Trophoblast cell (in vitro differentiated cells and primary cell): ENCODE results near the gene CHKB.

ENCODE experiments used
- DNase-seq, 2 donors: peaks; one replicate each; pipeline ENCODE4 v3.0.0-alpha.2; 2016
- H2AFZ ChIP-seq: 2 replicates; pipeline ENCODE4 v1.6.1; 2013; ENCODE audit warnings: low read length, moderate library complexity, mild to moderate bottlenecking; ENCODE audit not compliant: insufficient read depth, poor library complexity
- H2AK5ac ChIP-seq: 2 replicates; pipeline ENCODE4 v1.6.1; 2013; ENCODE audit warnings: mild to moderate bottlenecking, low read length
- H2BK120ac ChIP-seq: 2 replicates; pipeline ENCODE4 v1.6.1; 2013; ENCODE audit warnings: low read length, mild to moderate bottlenecking, moderate library complexity; ENCODE audit not compliant: insufficient read depth, poor library complexity
- H2BK12ac ChIP-seq: 2 replicates; pipeline ENCODE4 v1.6.1; 2013; ENCODE audit warnings: mild to moderate bottlenecking, low read length, moderate library complexity
- H2BK5ac ChIP-seq: 2 replicates; pipeline ENCODE4 v1.6.1; 2013; ENCODE audit warnings: low read length, low read depth, moderate library complexity, mild to moderate bottlenecking; ENCODE audit not compliant: poor library complexity
- H3K14ac ChIP-seq: 2 replicates; pipeline ENCODE4 v1.6.1; 2013; ENCODE audit warnings: mild to moderate bottlenecking, low read length
- H3K18ac ChIP-seq: 2 replicates; pipeline ENCODE4 v1.6.1; 2013; ENCODE audit warnings: mild to moderate bottlenecking, low read length
- H3K23ac ChIP-seq: 2 replicates; pipeline ENCODE4 v1.6.1; 2013; ENCODE audit warnings: low read length
- H3K27ac ChIP-seq: 2 replicates; pipeline ENCODE4 v1.5.1; 2013; ENCODE audit warnings: low read depth, mild to moderate bottlenecking, inconsistent platforms, low read length, moderate library complexity
- H3K27me3 ChIP-seq: 2 replicates; pipeline ENCODE4 v1.6.1; 2013; ENCODE audit warnings: inconsistent platforms, mild to moderate bottlenecking, low read length, moderate library complexity; ENCODE audit not compliant: insufficient read depth
- H3K36me3 ChIP-seq, 2 experiments: 1 replicate in 1 of 2; 2 replicates in 1 of 2; pipeline ENCODE4 v1.6.1; 2013; ENCODE audit warnings: low read length in 2 of 2, mild to moderate bottlenecking in 2 of 2, moderate library complexity in 1 of 2; ENCODE audit not compliant: insufficient read depth in 2 of 2, control insufficient read depth in 1 of 2
- H3K4ac ChIP-seq: 2 replicates; pipeline ENCODE4 v1.6.1; 2013; ENCODE audit warnings: low read depth, mild to moderate bottlenecking, low read length, moderate library complexity
- H3K4me1 ChIP-seq, 2 experiments: 1 replicate in 1 of 2; 2 replicates in 1 of 2; pipeline ENCODE4 v1.6.1; 2013; ENCODE audit warnings: low read length in 2 of 2, mild to moderate bottlenecking in 2 of 2, moderate library complexity in 1 of 2; ENCODE audit not compliant: insufficient read depth in 2 of 2, control insufficient read depth in 1 of 2
- H3K4me2 ChIP-seq: 2 replicates; pipeline ENCODE4 v1.6.1; 2013; ENCODE audit warnings: inconsistent platforms, mild to moderate bottlenecking, low read length, moderate library complexity
- H3K4me3 ChIP-seq: 2 replicates; pipeline ENCODE4 v1.5.1; 2013; ENCODE audit warnings: mild to moderate bottlenecking, low read depth, low read length, inconsistent platforms
- H3K79me1 ChIP-seq: one replicate; pipeline ENCODE4 v1.6.1; 2013; ENCODE audit warnings: low read length
- H3K79me2 ChIP-seq: 2 replicates; pipeline ENCODE4 v1.6.1; 2013; ENCODE audit warnings: low read length, mild to moderate bottlenecking; ENCODE audit not compliant: control insufficient read depth, insufficient read depth, poor library complexity
- H3K9ac ChIP-seq: 2 replicates; pipeline ENCODE4 v1.6.1; 2013; ENCODE audit warnings: mild to moderate bottlenecking, low read length
- H3K9me3 ChIP-seq: 2 replicates; pipeline ENCODE4 v1.6.1; 2013; ENCODE audit warnings: low read depth, mild to moderate bottlenecking, control low read depth, inconsistent platforms, low read length; ENCODE audit not compliant: insufficient read depth
- H4K12ac ChIP-seq: 2 replicates; pipeline ENCODE4 v1.6.1; 2013; ENCODE audit warnings: low read depth, mild to moderate bottlenecking, low read length, moderate library complexity
- H4K8ac ChIP-seq: 2 replicates; pipeline ENCODE4 v1.6.1; 2013; ENCODE audit warnings: low read depth, mild to moderate bottlenecking, low read length, moderate library complexity
- H4K91ac ChIP-seq: one replicate; pipeline ENCODE4 v1.6.1; 2013; ENCODE audit warnings: low read depth, mild to moderate bottlenecking, low read length, moderate library complexity
- WGBS: extraction: QIAGEN DNeasy Blood & Tissue Kit; methylation state at CpG from one replicate; pipeline ENCODE4 v1.1.7; 2013; ENCODE audit warnings: missing lambda C conversion rate; ENCODE audit not compliant: insufficient read length, insufficient coverage; ENCODE audit errors: extremely low coverage; 5-methylcytosine and 5-hydroxymethylcytosine counted together

CHKB gene

DNA sequence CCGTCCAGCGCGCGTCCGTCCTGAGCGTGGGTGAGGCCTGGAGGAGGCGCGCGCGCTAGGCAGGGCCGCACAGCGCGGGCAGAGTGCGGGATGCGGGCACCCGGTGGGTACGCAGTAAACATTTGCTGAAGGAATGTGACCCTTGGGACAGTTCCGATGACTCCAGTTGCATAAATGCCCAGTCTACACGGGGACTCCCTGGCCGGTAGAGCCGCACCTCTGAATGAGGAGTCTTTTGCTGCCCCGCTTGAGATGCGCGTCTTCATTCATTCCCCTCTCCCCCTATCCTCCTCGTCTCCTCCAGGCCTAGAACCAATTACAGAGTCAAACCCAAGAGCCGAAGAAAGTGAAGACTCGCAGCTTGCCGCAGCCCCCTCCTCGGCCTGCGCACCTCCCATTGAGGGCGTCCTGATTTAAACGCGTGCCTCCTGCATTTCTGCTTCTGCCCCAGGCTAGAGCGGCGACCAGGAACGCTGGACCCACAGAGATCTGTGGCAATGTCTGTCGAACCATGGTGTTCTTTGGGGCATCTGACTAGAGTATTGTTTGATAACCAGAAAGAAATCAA is 729 bp upstream of the CHKB start:
- no CpG with 5 or more reads among the region's 37 CpGs for WGBS
- Histone ChIP-seq H3K9ac (peak overlapping the region; percentile 90), H3K23ac (no peak overlapping the region), H3K9me3 (no peaks in the 10 kb centered on the region), H3K79me1 (peaks cover 8% of the 10 kb centered on the region), H4K12ac (peak overlapping the region; percentile 83), H3K4ac (peak overlapping the region; percentile 72), H2AFZ (peak overlapping the region; percentile 64), H3K79me2 (peaks cover 8% of the 10 kb centered on the region), H4K91ac (peak overlapping the region; percentile 58), H3K36me3 (peaks cover 22 to 25% of the 10 kb centered on the region in 2 experiments), H2BK5ac (peak overlapping the region; percentile 24), H2AK5ac (peak overlapping the region; percentile 56), H3K4me2 (peak overlapping the region; percentile 95), H2BK12ac (no peak overlapping the region), H3K14ac (peak overlapping the region; percentile 84), H3K18ac (peak overlapping the region; percentile 84), H3K4me3 (peak overlapping the region; percentile 83), H4K8ac (peak overlapping the region; percentile 84), H3K27ac (peak overlapping the region; percentile 66), H2BK120ac (peak overlapping the region; percentile 56), H3K4me1 (peaks cover 21 to 26% of the 10 kb centered on the region in 2 experiments), H3K27me3 (no peaks in the 10 kb centered on the region)
- DNase-seq = peak; percentile 96 to 98

DNA sequence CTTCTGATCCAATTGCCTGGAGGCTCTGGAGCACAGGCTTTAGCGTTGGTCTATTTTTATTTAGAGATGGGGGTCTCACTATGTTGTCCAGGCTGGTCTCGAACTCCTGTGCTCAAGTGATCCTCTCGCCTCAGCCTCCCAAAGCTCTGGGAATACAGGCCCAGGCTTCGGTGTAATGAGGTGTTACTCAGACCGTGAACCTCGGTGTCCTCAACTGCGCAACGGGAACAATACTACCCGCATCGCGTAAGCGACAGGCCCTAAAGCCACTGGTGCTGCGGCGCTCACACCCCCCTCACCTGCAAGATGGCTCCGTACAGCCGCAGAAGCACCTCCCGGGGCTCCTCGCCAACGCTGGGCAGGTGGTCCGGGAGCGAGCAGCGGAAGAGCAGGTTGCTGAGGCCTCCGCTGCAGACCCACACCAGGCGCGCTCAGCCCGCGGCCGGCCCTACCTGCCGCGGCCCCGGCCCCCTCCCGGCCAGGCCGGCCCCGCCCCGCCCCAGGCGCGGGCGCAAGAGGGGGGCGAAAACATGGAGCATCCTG is 628 bp downstream of the CHKB start:
- peak overlapping the region; percentile 97 for H4K12ac ChIP-seq
- H3K9ac ChIP-seq = peak overlapping the region; percentile 95
- H3K27ac ChIP-seq = peak overlapping the region; percentile 98
- peak overlapping the region; percentile 99 for H4K8ac ChIP-seq
- peak overlapping the region; percentile 99 for H3K14ac ChIP-seq
- peak overlapping the region; percentile 96 for H2AFZ ChIP-seq
- H2AK5ac ChIP-seq = peak overlapping the region; percentile 81
- peaks cover 8% of the 10 kb centered on the region for H3K79me2 ChIP-seq
- H3K4ac ChIP-seq = peak overlapping the region; percentile 90
- H3K27me3 ChIP-seq = no peaks in the 10 kb centered on the region
- H3K4me2 ChIP-seq = peak overlapping the region; percentile 96
- H2BK12ac ChIP-seq = no peak overlapping the region
- H3K4me1 ChIP-seq = peaks cover 16 to 19% of the 10 kb centered on the region in 2 experiments
- peaks cover 28 to 31% of the 10 kb centered on the region in 2 experiments for H3K36me3 ChIP-seq
- peak overlapping the region; percentile 98 for H2BK120ac ChIP-seq
- H3K23ac ChIP-seq = peak overlapping the region; percentile 3
- peak overlapping the region; percentile 87 for H3K4me3 ChIP-seq
- H3K18ac ChIP-seq = peak overlapping the region; percentile 99
- H2BK5ac ChIP-seq = peak overlapping the region; percentile 97
- WGBS = no CpG with 5 or more reads among the region's 39 CpGs
- no peaks in the 10 kb centered on the region for H3K9me3 ChIP-seq
- H3K79me1 ChIP-seq = peaks cover 8% of the 10 kb centered on the region
- DNase-seq = peak; percentile 83 to 86
- H4K91ac ChIP-seq = peak overlapping the region; percentile 98

DNA sequence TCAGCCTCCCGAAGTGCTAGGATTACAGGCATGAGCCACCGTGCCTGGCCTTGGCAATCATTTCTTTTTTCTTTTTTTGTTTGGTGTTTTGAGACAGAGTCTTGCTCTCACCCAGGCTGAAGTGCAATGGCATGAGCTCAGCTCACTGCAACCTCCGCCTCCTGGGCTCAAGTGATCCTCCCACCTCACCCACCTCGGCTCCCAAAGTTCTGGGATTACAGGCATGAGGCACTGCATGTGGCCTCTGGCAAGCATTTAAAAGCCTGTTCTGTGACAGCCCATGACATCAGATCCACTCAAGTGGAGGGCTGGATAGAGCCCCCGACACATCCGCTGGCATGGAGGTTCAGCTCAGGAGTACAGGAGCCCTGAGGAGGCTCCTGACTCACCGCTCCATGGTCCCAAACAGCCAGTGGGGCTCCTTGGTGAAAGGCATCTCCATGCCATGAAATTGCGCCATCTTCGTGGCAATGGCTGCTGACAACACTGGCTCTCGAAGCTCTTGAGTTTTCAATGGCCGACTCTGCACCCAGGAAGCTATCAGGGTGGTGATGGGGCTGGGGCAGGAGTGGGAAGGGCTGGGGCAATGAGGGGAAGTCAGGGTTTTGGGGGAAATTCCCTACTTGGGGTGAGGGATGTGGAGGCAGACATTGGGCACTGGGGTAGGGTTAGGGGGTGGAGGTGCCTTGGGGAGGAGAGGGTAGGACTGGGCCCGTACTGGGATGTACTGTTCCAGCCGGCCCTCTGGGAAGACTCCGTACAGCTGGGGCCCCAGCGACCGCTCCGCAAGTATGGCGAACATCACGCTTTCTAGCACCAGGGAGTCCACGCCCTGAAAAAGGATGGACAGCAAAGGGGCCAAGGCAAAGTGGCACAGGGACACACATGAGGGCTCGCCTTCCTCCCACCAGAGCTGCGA is 1.4 kb downstream of the CHKB start:
- Histone ChIP-seq H4K8ac (peak overlapping the region; percentile 99), H2BK120ac (no peak overlapping the region), H3K4me3 (peak overlapping the region; percentile 87), H2BK12ac (no peak overlapping the region), H4K12ac (peak overlapping the region; percentile 6), H3K23ac (no peak overlapping the region), H3K18ac (no peak overlapping the region), H3K14ac (no peak overlapping the region), H4K91ac (no peak overlapping the region), H3K9me3 (no peaks in the 10 kb centered on the region), H3K4ac (peak overlapping the region; percentile 12), H2AFZ (no peak overlapping the region), H3K27ac (no peak overlapping the region), H3K4me1 (peaks cover 15 to 19% of the 10 kb centered on the region in 2 experiments), H2AK5ac (peak overlapping the region; percentile 22), H3K4me2 (peak overlapping the region; percentile 96), H3K36me3 (peaks cover 33 to 37% of the 10 kb centered on the region in 2 experiments), H3K27me3 (no peaks in the 10 kb centered on the region), H3K9ac (no peak overlapping the region), H2BK5ac (no peak overlapping the region), H3K79me2 (peaks cover 8% of the 10 kb centered on the region), H3K79me1 (peaks cover 8% of the 10 kb centered on the region)
- no peak for DNase-seq
- no CpG with 5 or more reads among the region's 22 CpGs for WGBS

DNA sequence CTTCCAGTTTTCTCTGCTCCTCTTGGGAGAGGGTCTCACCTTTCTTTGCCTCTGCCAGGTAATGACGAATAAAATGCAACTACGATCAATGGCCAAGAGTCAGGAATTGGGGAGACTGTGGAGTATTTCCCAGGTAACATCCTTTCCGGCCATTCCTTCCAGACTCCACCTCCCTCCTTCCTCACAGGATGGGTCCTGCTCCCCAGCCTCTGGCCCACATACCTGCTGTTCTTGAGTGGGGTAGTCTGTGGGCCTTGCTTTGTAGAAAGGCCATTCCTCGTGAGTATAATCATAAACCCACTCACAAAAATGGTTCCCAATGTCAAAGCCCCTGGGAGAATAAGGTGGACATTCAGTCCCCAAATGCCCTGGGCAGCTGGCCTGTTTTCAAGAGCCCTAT is 2.9 kb downstream of the CHKB start:
- no peak overlapping the region for H4K12ac ChIP-seq
- no peak overlapping the region for H3K9ac ChIP-seq
- H2AK5ac ChIP-seq = no peak overlapping the region
- no CpG with 5 or more reads among the region's 4 CpGs for WGBS
- H3K79me2 ChIP-seq = peaks cover 8% of the 10 kb centered on the region
- peaks cover 8% of the 10 kb centered on the region for H3K79me1 ChIP-seq
- H2BK120ac ChIP-seq = no peak overlapping the region
- no peak for DNase-seq
- H3K23ac ChIP-seq = no peak overlapping the region
- H4K8ac ChIP-seq = no peak overlapping the region
- H3K14ac ChIP-seq = no peak overlapping the region
- no peak overlapping the region for H2AFZ ChIP-seq
- no peaks in the 10 kb centered on the region for H3K27me3 ChIP-seq
- H3K4me1 ChIP-seq = peaks cover 15 to 17% of the 10 kb centered on the region in 2 experiments
- H3K9me3 ChIP-seq = peaks cover 2% of the 10 kb centered on the region
- no peak overlapping the region for H3K4me3 ChIP-seq
- H3K4ac ChIP-seq = no peak overlapping the region
- H2BK12ac ChIP-seq = no peak overlapping the region
- H3K18ac ChIP-seq = no peak overlapping the region
- no peak overlapping the region for H3K4me2 ChIP-seq
- H3K36me3 ChIP-seq = peaks cover 37 to 40% of the 10 kb centered on the region in 2 experiments
- H3K27ac ChIP-seq = no peak overlapping the region
- no peak overlapping the region for H2BK5ac ChIP-seq
- H4K91ac ChIP-seq = no peak overlapping the region
